Fibroblast of pulmonary artery (primary cell): Measurements from ENCODE around the gene VDAC1.

Experiments
- DNase-seq: peaks from one replicate; pipeline ENCODE4 v3.0.0-alpha.2; 2010; ENCODE audit warnings: low read depth
- H3K4me3 ChIP-seq: replicated peaks from 2 replicates; pipeline ENCODE4 v1.5.1; 2011; ENCODE audit warnings: low read depth, mild to moderate bottlenecking, control low read depth, low read length, moderate library complexity
- CTCF ChIP-seq: IDR thresholded peaks from 2 replicates; pipeline ENCODE4 v1.5.1; 2011; ENCODE audit warnings: mild to moderate bottlenecking, control low read depth, low read length, inconsistent platforms; ENCODE audit errors: missing control alignments

Gene VDAC1

GRCh38 chr5:133924221-133924920 lies 80.4 kb downstream of the VDAC1 start:
- TF ChIP-seq CTCF: no peak
- DNase-seq: no peak
- H3K4me3 ChIP-seq: no peak overlapping the region

- TF ChIP-seq CTCF: no peak
- no peak overlapping the region for H3K4me3 ChIP-seq
- DNase-seq: no peak
These were observed 82.8 kb downstream of the VDAC1 start for GRCh38 chr5:133921979-133922378.
